ENCODE measurements around the gene PHACTR3.

- TF ChIP-seq, protein P1, sequence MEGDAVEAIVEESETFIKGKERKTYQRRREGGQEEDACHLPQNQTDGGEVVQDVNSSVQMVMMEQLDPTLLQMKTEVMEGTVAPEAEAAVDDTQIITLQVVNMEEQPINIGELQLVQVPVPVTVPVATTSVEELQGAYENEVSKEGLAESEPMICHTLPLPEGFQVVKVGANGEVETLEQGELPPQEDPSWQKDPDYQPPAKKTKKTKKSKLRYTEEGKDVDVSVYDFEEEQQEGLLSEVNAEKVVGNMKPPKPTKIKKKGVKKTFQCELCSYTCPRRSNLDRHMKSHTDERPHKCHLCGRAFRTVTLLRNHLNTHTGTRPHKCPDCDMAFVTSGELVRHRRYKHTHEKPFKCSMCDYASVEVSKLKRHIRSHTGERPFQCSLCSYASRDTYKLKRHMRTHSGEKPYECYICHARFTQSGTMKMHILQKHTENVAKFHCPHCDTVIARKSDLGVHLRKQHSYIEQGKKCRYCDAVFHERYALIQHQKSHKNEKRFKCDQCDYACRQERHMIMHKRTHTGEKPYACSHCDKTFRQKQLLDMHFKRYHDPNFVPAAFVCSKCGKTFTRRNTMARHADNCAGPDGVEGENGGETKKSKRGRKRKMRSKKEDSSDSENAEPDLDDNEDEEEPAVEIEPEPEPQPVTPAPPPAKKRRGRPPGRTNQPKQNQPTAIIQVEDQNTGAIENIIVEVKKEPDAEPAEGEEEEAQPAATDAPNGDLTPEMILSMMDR (IDR thresholded peaks at IDR 0.05 in 8 of 11, conservative IDR thresholded peaks at IDR 0.05 in 3 of 11), result no peak
- no peak for TF ChIP-seq POLR2A (IDR thresholded peaks at IDR 0.05)
Observed at GRCh38 chr20:59745201-59745600, 140.9 kb downstream of the PHACTR3 start.

All from spleen (tissue), 7 donors.